HepG2 (cell line): ENCODE results near the gene MTG1. TPM values are rescaled to one million over a fixed set of nuclear protein-coding genes. Genes with fewer than 3 reads are reported as not detected.
A peak's percentile ranks its signal among the peaks of the same experiment; 100 is the strongest.

Source experiments
- ATAC-seq: fragments of 200-7000 bp; cut with Tn5 transposase; 3 replicates; pipeline ENCODE4 v1.9.1; 2020; ENCODE audit warnings: mild to moderate bottlenecking, moderate library complexity
- BruUV-seq: library from RNA; stranded (reverse); fragments of 400-500 nt; replicated peaks from 2 replicates; lab custom pipeline; 2021; lab: Mats Ljungman, UMichigan
- CTCF ChIA-PET: fragments of 300-600 bp; formaldehyde crosslinking; extraction: SDS; loops from one replicate; lab custom pipeline; 2021; ENCODE audit warnings: low total read pairs, inconsistent platforms, low intra/inter-chr PET ratio; lab: Yijun Ruan, JAX
- POLR2A ChIA-PET: fragments of 350-600 bp; sonication (Branson Sonifier 250); formaldehyde crosslinking; loops from one replicate; lab custom pipeline; 2020; ENCODE audit warnings: antibody characterized with exemption, inconsistent platforms; lab: Yijun Ruan, JAX
- DNase-seq: peaks from one replicate; pipeline ENCODE4 v3.0.0-alpha.2; 2015; ENCODE audit warnings: low spot score
- FAIRE-seq: peaks from 3 replicates; lab custom pipeline; 2011; peaks lifted over from hg19 to GRCh38; lab: Jason Lieb, UNC
- H2AFZ ChIP-seq: one replicate; pipeline ENCODE4 v1.6.1; 2011; ENCODE audit warnings: low read length, inconsistent platforms
- H3K27ac ChIP-seq: fragments of 300-600 bp; 3 replicates; pipeline ENCODE4 v1.8.0; 2011; ENCODE audit warnings: mixed run types, mild to moderate bottlenecking, mixed read lengths, low read length, inconsistent platforms; ENCODE audit not compliant: insufficient read depth; ENCODE audit errors: extremely low read length
- H3K27me3 ChIP-seq, 2 experiments: fragments of 200-600 bp in 1 of 2; 2 replicates in 1 of 2; 3 replicates in 1 of 2; pipeline versions ENCODE4 v1.6.0 to v1.8.0; 2011; ENCODE audit warnings: low read length in 2 of 2, mild to moderate bottlenecking in 2 of 2, moderate library complexity in 2 of 2, inconsistent platforms in 1 of 2; ENCODE audit not compliant: insufficient read depth in 2 of 2, control insufficient read depth in 1 of 2
- H3K36me3 ChIP-seq, 2 experiments: fragments of 200-600 bp in 1 of 2; replicated peaks in 1 of 2; 2 replicates in 1 of 2; 3 replicates in 1 of 2; pipeline versions ENCODE4 v1.5.1 to v1.8.0; 2011; ENCODE audit warnings: low read length in 2 of 2, inconsistent platforms in 1 of 2; ENCODE audit not compliant: insufficient read depth in 2 of 2, control insufficient read depth in 1 of 2
- H3K4me1 ChIP-seq: 2 replicates; pipeline ENCODE4 v1.5.1; 2012; ENCODE audit warnings: low read length, inconsistent platforms; ENCODE audit not compliant: insufficient read depth
- H3K4me2 ChIP-seq: 2 replicates; pipeline ENCODE4 v1.6.0; 2011; ENCODE audit warnings: low read depth, low read length, inconsistent platforms
- H3K4me3 ChIP-seq, 3 experiments: fragments of 200-600 bp in 1 of 3; sonication (generic), shearing (Covaris generic) in 1 of 3; replicated peaks in 1 of 3; 2 replicates each; pipeline ENCODE4 v1.5.1; 2011 to 2016; ENCODE audit warnings: low read length in 3 of 3, inconsistent platforms in 2 of 3, low read depth in 2 of 3, mild to moderate bottlenecking in 2 of 3, control low read depth in 1 of 3, mixed read lengths in 1 of 3; ENCODE audit not compliant: insufficient read depth in 1 of 3
- H3K79me2 ChIP-seq: one replicate; pipeline ENCODE4 v1.6.1; 2011; ENCODE audit warnings: low read length, inconsistent platforms; ENCODE audit not compliant: insufficient read depth
- H3K9ac ChIP-seq: 2 replicates; pipeline ENCODE4 v1.6.0; 2011; ENCODE audit warnings: mild to moderate bottlenecking, low read depth, low read length, inconsistent platforms; ENCODE audit not compliant: insufficient read depth
- H3K9me3 ChIP-seq: 2 replicates; pipeline ENCODE4 v1.5.1; 2012; ENCODE audit warnings: mild to moderate bottlenecking, low read length
- H4K20me1 ChIP-seq: 2 replicates; pipeline ENCODE4 v1.6.0; 2011; ENCODE audit warnings: inconsistent platforms, mild to moderate bottlenecking, low read length, moderate library complexity; ENCODE audit not compliant: insufficient read depth
- AHR ChIP-seq: IDR thresholded peaks from 2 replicates; pipeline ENCODE4 v1.6.1; 2018; ENCODE audit warnings: missing genetic modification reagents, missing compliant biosample characterization
- ARID2 ChIP-seq: sonication (generic); formaldehyde crosslinking; IDR thresholded peaks from 2 replicates; pipeline ENCODE4 v1.8.1; 2022; ENCODE audit warnings: mild to moderate bottlenecking, missing genetic modification reagents, borderline replicate concordance
- CAMTA2 ChIP-seq: sonication (generic); formaldehyde crosslinking; IDR thresholded peaks from 2 replicates; pipeline ENCODE4 v1.4.0; 2020; ENCODE audit warnings: mild to moderate bottlenecking, missing genetic modification reagents, borderline replicate concordance
- ELF1 ChIP-seq: sonication (generic); formaldehyde crosslinking; IDR thresholded peaks from 2 replicates; pipeline ENCODE4 v1.4.0; 2020; ENCODE audit warnings: missing genetic modification reagents
- KLF15 ChIP-seq: sonication (generic); formaldehyde crosslinking; IDR thresholded peaks from 2 replicates; pipeline ENCODE4 v1.8.1; 2023; ENCODE audit warnings: borderline replicate concordance, mild to moderate bottlenecking, inconsistent platforms, missing genetic modification reagents, mixed read lengths
- MZF1 ChIP-seq: sonication (generic); formaldehyde crosslinking; IDR thresholded peaks from 2 replicates; pipeline ENCODE4 v1.8.1; 2023; ENCODE audit warnings: mild to moderate bottlenecking, missing genetic modification reagents, borderline replicate concordance
- NAIF1 ChIP-seq: sonication (generic); formaldehyde crosslinking; IDR thresholded peaks from 2 replicates; pipeline ENCODE4 v1.5.0; 2020; ENCODE audit warnings: mild to moderate bottlenecking, missing genetic modification reagents, borderline replicate concordance
- RBM39 ChIP-seq: fragments of 200-400 bp; formaldehyde crosslinking; IDR thresholded peaks from one replicate; pipeline ENCODE4 v1.6.1; 2018; ENCODE audit warnings: antibody characterized with exemption, mild to moderate bottlenecking, low read depth, low read length; ENCODE audit not compliant: poor library complexity, severe bottlenecking
- SP1 ChIP-seq, 2 experiments: fragments of 450-650 bp in 1 of 2; sonication (generic) in 1 of 2; formaldehyde crosslinking in 1 of 2; IDR thresholded peaks; 2 replicates each; pipeline versions ENCODE4 v1.4.0 to v1.6.1; 2016 to 2020; ENCODE audit warnings: missing genetic modification reagents in 1 of 2
- TEAD3 ChIP-seq: optimal IDR thresholded peaks from 2 replicates; pipeline ENCODE3; 2016; ENCODE audit warnings: borderline replicate concordance
- ZMYM4 ChIP-seq: sonication (generic); formaldehyde crosslinking; IDR thresholded peaks from 2 replicates; pipeline ENCODE4 v1.8.1; 2023; ENCODE audit warnings: mild to moderate bottlenecking, missing genetic modification reagents
- ZNF292 ChIP-seq: sonication (generic); formaldehyde crosslinking; IDR thresholded peaks from 2 replicates; pipeline ENCODE4 v1.8.1; 2022; ENCODE audit warnings: mild to moderate bottlenecking, low read depth, missing genetic modification reagents, borderline replicate concordance
- ZNF3 ChIP-seq: IDR thresholded peaks from 2 replicates; pipeline ENCODE4 v1.7.0; 2017; ENCODE audit warnings: inconsistent platforms
- ZNF317 ChIP-seq: sonication (generic); formaldehyde crosslinking; IDR thresholded peaks from 2 replicates; pipeline ENCODE4 v1.5.0; 2020; ENCODE audit warnings: mild to moderate bottlenecking, missing genetic modification reagents
- ZNF567 ChIP-seq: sonication (generic); formaldehyde crosslinking; IDR thresholded peaks from 2 replicates; pipeline ENCODE4 v1.8.1; 2023; ENCODE audit warnings: mild to moderate bottlenecking, missing genetic modification reagents, borderline replicate concordance
- ZNF616 ChIP-seq: sonication (generic); formaldehyde crosslinking; IDR thresholded peaks from 2 replicates; pipeline ENCODE4 v1.5.0; 2020; ENCODE audit warnings: low read depth, mild to moderate bottlenecking, missing genetic modification reagents
- ZNF629 ChIP-seq: sonication (generic); formaldehyde crosslinking; conservative IDR thresholded peaks from 2 replicates; pipeline ENCODE4 v1.5.0; 2020; ENCODE audit warnings: missing genetic modification reagents
- ZNF737 ChIP-seq: sonication (generic); formaldehyde crosslinking; IDR thresholded peaks from 2 replicates; pipeline ENCODE4 v1.5.0; 2020; ENCODE audit warnings: missing genetic modification reagents, mild to moderate bottlenecking, borderline replicate concordance
- WGBS: methylation state at CpG from one replicate; pipeline ENCODE4 v1.1.6; 2017; ENCODE audit warnings: low lambda C conversion rate; 5-methylcytosine and 5-hydroxymethylcytosine counted together
- in situ Hi-C: cut with HindIII; loops from 2 replicates; pipeline ENCODE4 v1.10.0; 2017; ENCODE audit warnings: low pct_unique_long_range_greater_than_20kb; ENCODE audit not compliant: extremely low pct_ligation_motif_present
- intact Hi-C: fragments of 100-400 bp; cut with micrococcal nuclease; formaldehyde crosslinking; loops from one replicate; pipeline ENCODE4 v1.10.0; 2022; ENCODE audit not compliant: unreplicated experiment
- polyA plus RNA-seq, 8 experiments: library from polyadenylated mRNA; depleted of rRNA in 3 of 8; stranded (reverse) in 7 of 8; unstranded in 1 of 8; fragments of >200 nt; fragmentation: Illumina TruSeq in 4 of 8; extraction: Trizol in 4 of 8; gene quantifications; 2 replicates each; pipeline versions ENCODE4 v1.2.1 to v1.2.3, GENCODE V29; 2011 to 2016; ENCODE audit warnings: low read depth in 4 of 8, missing spikeins in 1 of 8, mixed read lengths in 1 of 8; ENCODE audit not compliant: insufficient read depth in 1 of 8
- total RNA-seq, 5 experiments: library from RNA; depleted of rRNA; stranded (reverse); fragments of >200 nt; fragmentation: Illumina TruSeq; extraction: Trizol; gene quantifications; 2 replicates each; pipeline ENCODE4 v1.2.3, GENCODE V29; 2016; ENCODE audit warnings: low read depth in 1 of 5
- TF ChIP-seq, protein P1 (sequence below): sonication (generic); formaldehyde crosslinking; conservative IDR thresholded peaks from 2 replicates; pipeline ENCODE4 v1.8.1; 2023; ENCODE audit warnings: missing genetic modification reagents
- TF ChIP-seq, protein P2 (sequence below): sonication (generic); formaldehyde crosslinking; IDR thresholded peaks from 2 replicates; pipeline ENCODE4 v1.5.1; 2020; ENCODE audit warnings: missing genetic modification reagents, mild to moderate bottlenecking, borderline replicate concordance
- TF ChIP-seq, protein P3 (sequence below): sonication (generic); formaldehyde crosslinking; IDR thresholded peaks from 2 replicates; pipeline ENCODE4 v1.8.0; 2022; ENCODE audit warnings: missing genetic modification reagents, low read depth, mild to moderate bottlenecking, borderline replicate concordance

The MTG1 gene
- total and polyA plus RNA-seq, 2 of the 13 experiments (the other 11 are each of a cell fraction or from before 2014, with no cell fraction given), result 42.0 to 103 TPM

DNA sequence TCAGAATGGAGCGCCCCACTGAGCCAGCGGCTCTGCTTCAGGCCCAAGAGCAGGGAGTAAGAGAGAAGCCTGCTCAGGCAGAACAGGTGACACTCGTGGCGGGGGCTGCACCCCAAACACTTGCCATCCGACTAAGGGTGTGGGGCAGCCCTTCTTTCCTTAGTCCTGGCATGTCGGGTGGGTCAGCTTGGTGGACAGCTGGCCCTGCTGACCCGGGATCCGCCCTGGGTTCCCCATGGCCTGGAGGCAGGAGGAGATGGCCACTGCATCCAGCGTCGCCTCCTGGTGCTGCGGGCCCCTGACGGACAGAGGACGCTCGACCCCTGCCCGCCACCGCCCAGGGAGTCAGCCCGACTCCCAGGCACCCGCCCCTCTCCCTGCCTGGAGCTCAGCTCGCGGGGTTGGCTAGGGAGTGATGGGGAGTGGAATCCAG lies 16.1 kb upstream of the MTG1 start:
- WGBS, result no CpG with 5 or more reads among the region's 20 CpGs
- Histone ChIP-seq H3K4me2 (peak overlapping the region; percentile 93), H3K27ac (peak overlapping the region; percentile 82), H3K4me1 (peaks cover 25% of the 10 kb centered on the region), H3K9me3 (no peaks in the 10 kb centered on the region), H3K36me3 (no peaks in the 10 kb centered on the region), H2AFZ (no peak overlapping the region), H3K9ac (peak overlapping the region; percentile 79), H3K27me3 (peaks cover 0 to 3% of the 10 kb centered on the region in 2 experiments; a peak in 1 of 5 replicates), H3K4me3 (peak overlapping the region; percentile 56 to 86 (median 72)), H4K20me1 (no peaks in the 10 kb centered on the region), H3K79me2 (no peaks in the 10 kb centered on the region)
- BruUV-seq, result no TSS peak
- POLR2A ChIA-PET, result interaction anchor here (1.1 to 4.6 kb wide), 8 partner anchors 9 to 54 kb away, joined by 4 to 78 read pairs (median 8); partner anchors contain the start of genes FUOM, MTG1 and PRAP1
- ATAC-seq, result peak; percentile 39
- in situ Hi-C loops (no loop called here), intact Hi-C loops (loop anchor here (10.0 kb wide), 1 partner anchor 53 kb away; no protein-coding TSS in a partner anchor)
- no peak for FAIRE-seq
- DNase-seq, result no peak
- CTCF ChIA-PET, result no interaction called here
- TF ChIP-seq ZNF616 (CRISPR knock-in tag) (no peak), ARID2 (CRISPR knock-in tag) (0 out of 2 replicates have a peak, but pooled peaks have one; percentile 3), ZNF3 (CRISPR knock-in tag) (no peak), AHR (CRISPR knock-in tag) (peak; percentile 40; the same call in 1 of the 2 replicates), ZNF292 (CRISPR knock-in tag) (no peak), SP1 (IDR thresholded peaks at IDR 0.05) (no peak), SP1 (CRISPR knock-in tag; IDR thresholded peaks at IDR 0.05) (0 out of 2 replicates have a peak, but pooled peaks have one; percentile 7), TEAD3 (CRISPR knock-in tag) (no peak), CAMTA2 (CRISPR knock-in tag) (no peak), ZNF737 (CRISPR knock-in tag) (no peak), ZMYM4 (CRISPR knock-in tag) (no peak), NAIF1 (CRISPR knock-in tag) (no peak), ZNF317 (CRISPR knock-in tag) (peak; percentile 3; the same call in 1 of the 2 replicates), RBM39 (peak; percentile 46), MZF1 (CRISPR knock-in tag) (no peak), KLF15 (CRISPR knock-in tag) (no peak), ELF1 (CRISPR knock-in tag) (no peak), ZNF629 (no peak), ZNF567 (CRISPR knock-in tag) (no peak)
- TF ChIP-seq, protein P1, sequence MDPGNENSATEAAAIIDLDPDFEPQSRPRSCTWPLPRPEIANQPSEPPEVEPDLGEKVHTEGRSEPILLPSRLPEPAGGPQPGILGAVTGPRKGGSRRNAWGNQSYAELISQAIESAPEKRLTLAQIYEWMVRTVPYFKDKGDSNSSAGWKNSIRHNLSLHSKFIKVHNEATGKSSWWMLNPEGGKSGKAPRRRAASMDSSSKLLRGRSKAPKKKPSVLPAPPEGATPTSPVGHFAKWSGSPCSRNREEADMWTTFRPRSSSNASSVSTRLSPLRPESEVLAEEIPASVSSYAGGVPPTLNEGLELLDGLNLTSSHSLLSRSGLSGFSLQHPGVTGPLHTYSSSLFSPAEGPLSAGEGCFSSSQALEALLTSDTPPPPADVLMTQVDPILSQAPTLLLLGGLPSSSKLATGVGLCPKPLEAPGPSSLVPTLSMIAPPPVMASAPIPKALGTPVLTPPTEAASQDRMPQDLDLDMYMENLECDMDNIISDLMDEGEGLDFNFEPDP, result no peak
- TF ChIP-seq, protein P2, sequence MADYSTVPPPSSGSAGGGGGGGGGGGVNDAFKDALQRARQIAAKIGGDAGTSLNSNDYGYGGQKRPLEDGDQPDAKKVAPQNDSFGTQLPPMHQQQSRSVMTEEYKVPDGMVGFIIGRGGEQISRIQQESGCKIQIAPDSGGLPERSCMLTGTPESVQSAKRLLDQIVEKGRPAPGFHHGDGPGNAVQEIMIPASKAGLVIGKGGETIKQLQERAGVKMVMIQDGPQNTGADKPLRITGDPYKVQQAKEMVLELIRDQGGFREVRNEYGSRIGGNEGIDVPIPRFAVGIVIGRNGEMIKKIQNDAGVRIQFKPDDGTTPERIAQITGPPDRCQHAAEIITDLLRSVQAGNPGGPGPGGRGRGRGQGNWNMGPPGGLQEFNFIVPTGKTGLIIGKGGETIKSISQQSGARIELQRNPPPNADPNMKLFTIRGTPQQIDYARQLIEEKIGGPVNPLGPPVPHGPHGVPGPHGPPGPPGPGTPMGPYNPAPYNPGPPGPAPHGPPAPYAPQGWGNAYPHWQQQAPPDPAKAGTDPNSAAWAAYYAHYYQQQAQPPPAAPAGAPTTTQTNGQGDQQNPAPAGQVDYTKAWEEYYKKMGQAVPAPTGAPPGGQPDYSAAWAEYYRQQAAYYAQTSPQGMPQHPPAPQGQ, result no peak
- TF ChIP-seq, protein P3, sequence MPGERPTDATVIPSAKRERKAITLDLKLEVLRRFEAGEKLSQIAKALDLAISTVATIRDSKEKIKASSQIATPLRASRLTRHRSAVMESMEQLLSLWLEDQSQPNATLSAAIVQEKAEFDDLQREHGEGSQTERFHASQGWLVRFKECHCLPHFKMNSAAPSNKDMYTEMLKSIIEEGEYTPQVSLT (CRISPR knock-in tag), result no peak
